Common myeloid progenitor, CD34-positive (primary cell): ENCODE measurements around the gene FGFR3.

ENCODE experiments used
- CTCF ChIA-PET: fragments of 350-600 bp; sonication (Branson Sonifier 250); formaldehyde crosslinking; loops from one replicate; lab custom pipeline; 2021; ENCODE audit warnings: antibody characterized with exemption; lab: Charles Lee
- POLR2A ChIA-PET: fragments of 350-600 bp; sonication (Branson Sonifier 250); formaldehyde crosslinking; loops from one replicate; lab custom pipeline; 2021; ENCODE audit warnings: antibody characterized with exemption; lab: Charles Lee
- DNase-seq, 3 donors: peaks; one replicate each; pipeline versions ENCODE4 v3.0.0 to v3.0.0-alpha.2; 2013
- H3K27ac ChIP-seq, 2 experiments: 1 replicate in 1 of 2; 2 replicates in 1 of 2; pipeline ENCODE4 v1.7.0; 2013; ENCODE audit warnings: inconsistent platforms in 2 of 2, low read length in 2 of 2, mild to moderate bottlenecking in 2 of 2, low read depth in 1 of 2, moderate library complexity in 1 of 2; ENCODE audit not compliant: severe bottlenecking in 2 of 2, insufficient read depth in 1 of 2, poor library complexity in 1 of 2
- H3K27me3 ChIP-seq, 5 experiments: replicated peaks in 2 of 5; 1 replicate in 3 of 5; 2 replicates in 2 of 5; pipeline versions ENCODE4 v1.6.1 to v1.7.0; 2013; ENCODE audit warnings: low read length in 4 of 5, mild to moderate bottlenecking in 2 of 5, moderate library complexity in 2 of 5, inconsistent platforms in 1 of 5; ENCODE audit not compliant: insufficient read depth in 5 of 5, control insufficient read depth in 4 of 5
- H3K36me3 ChIP-seq, 4 experiments: 1 replicate in 2 of 4; 2 replicates in 2 of 4; pipeline versions ENCODE4 v1.6.1 to v1.7.0; 2013; ENCODE audit warnings: low read length in 3 of 4, control low read depth in 1 of 4, mild to moderate bottlenecking in 1 of 4; ENCODE audit not compliant: control insufficient read depth in 4 of 4, insufficient read depth in 4 of 4
- H3K4me1 ChIP-seq, 4 experiments: 1 replicate in 3 of 4; 2 replicates in 1 of 4; pipeline versions ENCODE4 v1.6.1 to v1.7.1; 2013; ENCODE audit warnings: low read length in 3 of 4, mild to moderate bottlenecking in 3 of 4, control low read depth in 1 of 4, inconsistent platforms in 1 of 4, moderate library complexity in 1 of 4; ENCODE audit not compliant: control insufficient read depth in 4 of 4, insufficient read depth in 4 of 4; ENCODE audit errors: control extremely low read depth in 1 of 4
- H3K4me3 ChIP-seq, 7 experiments: 1 replicate in 4 of 7; 2 replicates in 3 of 7; pipeline versions ENCODE4 v1.5.1 to v1.7.0; 2013; ENCODE audit warnings: mild to moderate bottlenecking in 7 of 7, low read length in 6 of 7, moderate library complexity in 6 of 7, inconsistent platforms in 2 of 7, low read depth in 2 of 7, control low read depth in 1 of 7; ENCODE audit not compliant: insufficient read depth in 4 of 7, control insufficient read depth in 1 of 7; ENCODE audit errors: extremely low read depth in 1 of 7
- H3K9me3 ChIP-seq, 5 experiments: 1 replicate in 4 of 5; 2 replicates in 1 of 5; pipeline versions ENCODE4 v1.6.1 to v1.7.1; 2013; ENCODE audit warnings: low read length in 4 of 5, mild to moderate bottlenecking in 2 of 5, inconsistent platforms in 1 of 5, low read depth in 1 of 5, moderate library complexity in 1 of 5; ENCODE audit not compliant: control insufficient read depth in 4 of 5, insufficient read depth in 2 of 5; ENCODE audit errors: control extremely low read depth in 1 of 5
- WGBS: methylation state at CpG from one replicate; pipeline ENCODE4 v1.1.5; 2013; ENCODE audit not compliant: insufficient coverage; 5-methylcytosine and 5-hydroxymethylcytosine counted together

FGFR3 gene

DNA sequence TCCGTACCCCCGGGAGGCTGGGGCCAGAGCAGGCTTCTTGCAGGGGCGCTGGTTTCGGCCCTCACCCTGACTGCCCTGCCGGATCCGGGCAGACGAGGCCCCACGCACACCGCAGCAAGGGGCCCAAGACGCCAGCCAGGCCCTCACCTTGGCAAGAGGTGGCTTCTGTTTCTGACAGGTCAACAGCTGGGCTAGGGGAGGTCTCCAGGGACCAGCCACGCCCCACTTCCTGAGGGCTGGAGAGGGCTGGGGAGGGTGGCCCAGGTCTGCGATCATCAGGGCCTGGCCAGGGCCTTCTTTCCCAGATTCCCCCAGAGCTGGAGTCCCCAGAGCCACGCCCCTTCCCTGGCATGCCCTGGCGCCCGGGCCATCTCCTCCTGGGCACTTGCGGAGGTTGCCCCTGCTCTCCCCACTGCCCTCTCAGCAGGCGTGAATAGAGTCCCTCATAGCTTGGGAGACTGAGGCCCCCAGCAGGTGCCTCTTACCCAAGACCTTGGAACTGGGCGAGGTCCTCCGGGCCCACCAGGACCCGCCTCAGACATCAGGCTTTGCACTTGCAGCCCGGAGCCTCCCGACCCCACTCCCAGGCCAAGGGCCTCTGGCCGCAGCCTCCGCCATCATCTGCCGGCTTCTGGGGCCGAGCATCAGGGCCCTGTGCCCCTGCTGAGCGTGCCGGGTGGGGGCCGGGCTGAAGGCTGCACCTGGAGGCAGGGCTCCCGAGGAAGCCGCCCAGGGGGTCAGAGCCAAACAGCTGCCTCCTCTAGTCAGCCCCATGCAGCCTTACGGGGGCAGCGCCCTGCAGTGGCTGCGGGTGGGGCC lies 6.3 kb upstream of the FGFR3 start:
- Histone ChIP-seq H3K27me3 (peaks cover 0 to 3% (median 0%) of the 10 kb centered on the region in 5 experiments), H3K4me1 (no peaks in the 10 kb centered on the region), H3K36me3 (no peaks in the 10 kb centered on the region), H3K27ac (no peak overlapping the region), H3K4me3 (no peak overlapping the region), H3K9me3 (no peaks in the 10 kb centered on the region)
- DNase-seq: no peak
- WGBS: 94% methylated on average over 32 of the region's 34 CpGs
- CTCF ChIA-PET: interaction anchor here (0.6 to 2.8 kb wide), 5 partner anchors 19 to 612 kb away, joined by 3 to 9 read pairs (median 3); no protein-coding TSS in a partner anchor
- POLR2A ChIA-PET: no interaction called here

DNA sequence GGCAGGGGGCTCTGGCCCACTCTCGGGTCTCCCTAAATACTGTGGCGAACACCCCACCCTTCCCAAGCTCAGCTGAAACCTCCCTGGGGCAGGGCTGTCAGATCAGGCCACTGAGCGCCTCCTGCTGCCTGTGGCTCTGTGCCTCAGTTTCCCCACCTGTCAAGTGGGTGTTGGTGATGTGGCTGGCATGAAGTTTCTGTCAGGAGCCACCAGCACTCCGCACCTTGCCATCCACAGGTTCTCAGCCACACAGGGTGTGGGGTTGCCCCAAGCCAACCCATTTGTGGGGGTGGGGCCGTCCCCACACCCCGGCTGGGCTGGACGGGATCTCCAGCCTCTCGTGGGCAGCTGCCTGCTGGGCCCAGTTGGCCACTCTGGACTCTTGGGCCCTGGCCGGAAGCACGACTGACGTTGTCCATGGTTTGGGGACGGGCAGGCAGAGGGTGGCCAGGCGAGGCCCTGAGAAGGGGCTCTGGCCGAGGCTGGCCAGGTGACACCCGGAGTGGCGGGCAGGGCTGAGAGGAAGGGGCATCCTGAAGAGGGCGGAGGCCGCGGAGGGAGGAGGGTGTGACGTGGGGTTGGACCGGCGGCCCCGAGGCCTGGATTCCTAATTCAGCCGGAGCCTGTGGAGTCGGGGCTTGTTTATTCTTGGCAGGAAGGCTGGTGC lies 5.5 kb upstream of the FGFR3 start:
- ChIA-PET CTCF (interaction anchor here (0.6 to 1.1 kb wide), 2 partner anchors 20 to 144 kb away, joined by 3 to 4 read pairs; no protein-coding TSS in a partner anchor), POLR2A (no interaction called here)
- peaks cover 0 to 8% (median 6%) of the 10 kb centered on the region in 5 experiments for H3K27me3 ChIP-seq
- no peak for DNase-seq
- no peaks in the 10 kb centered on the region for H3K9me3 ChIP-seq
- H3K36me3 ChIP-seq: no peaks in the 10 kb centered on the region
- WGBS: 86% methylated on average over 12 of the region's 25 CpGs
- no peak overlapping the region for H3K27ac ChIP-seq
- no peak overlapping the region for H3K4me3 ChIP-seq
- no peaks in the 10 kb centered on the region for H3K4me1 ChIP-seq

DNA sequence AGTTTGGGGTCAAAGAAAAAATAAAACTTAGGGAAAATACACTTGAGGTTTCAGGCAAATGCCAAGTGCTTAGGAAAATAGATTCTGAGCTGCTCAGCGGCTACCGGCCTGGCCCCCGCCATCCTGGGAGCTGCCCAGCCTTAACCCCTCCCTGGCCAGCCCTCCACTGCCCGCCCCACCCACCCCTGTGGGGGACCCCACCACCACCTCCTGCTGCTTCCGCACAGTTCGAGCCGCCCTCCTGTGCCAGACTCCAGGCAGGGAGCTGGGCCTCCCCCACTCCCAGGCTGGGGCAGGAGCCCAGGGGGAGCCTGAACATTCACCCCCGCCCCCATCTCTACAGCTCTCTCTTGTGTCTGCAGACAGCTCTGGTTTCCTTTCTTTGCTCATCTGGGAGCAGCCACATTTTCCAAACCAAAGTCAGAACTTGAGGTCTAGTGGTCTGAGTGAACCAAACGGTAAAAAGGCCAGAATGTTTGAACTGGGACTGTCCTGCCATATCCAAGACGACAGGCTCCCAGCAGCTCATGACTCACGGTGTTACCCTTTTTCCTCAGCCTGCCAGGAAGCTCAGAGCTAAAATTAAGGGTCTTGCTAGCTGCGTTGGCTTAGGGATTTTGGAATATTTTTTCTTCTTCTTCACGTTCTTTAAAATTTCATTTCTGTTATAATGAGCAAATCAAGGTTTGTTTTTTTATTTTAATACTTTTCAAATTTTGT lies 4.7 kb upstream of the FGFR3 start:
- POLR2A ChIA-PET: no interaction called here
- Histone ChIP-seq H3K9me3 (no peaks in the 10 kb centered on the region), H3K27me3 (peaks cover 0 to 11% (median 7%) of the 10 kb centered on the region in 5 experiments), H3K27ac (no peak overlapping the region), H3K4me3 (no peak overlapping the region), H3K4me1 (peaks cover 0 to 4% (median 3%) of the 10 kb centered on the region in 4 experiments), H3K36me3 (no peaks in the 10 kb centered on the region)
- DNase-seq: no peak
- CTCF ChIA-PET: interaction anchor here (1.3 to 1.5 kb wide), 2 partner anchors 24 to 44 kb away, joined by 3 to 4 read pairs; no protein-coding TSS in a partner anchor
- 84% methylated on average over 6 of the region's 13 CpGs for WGBS

DNA sequence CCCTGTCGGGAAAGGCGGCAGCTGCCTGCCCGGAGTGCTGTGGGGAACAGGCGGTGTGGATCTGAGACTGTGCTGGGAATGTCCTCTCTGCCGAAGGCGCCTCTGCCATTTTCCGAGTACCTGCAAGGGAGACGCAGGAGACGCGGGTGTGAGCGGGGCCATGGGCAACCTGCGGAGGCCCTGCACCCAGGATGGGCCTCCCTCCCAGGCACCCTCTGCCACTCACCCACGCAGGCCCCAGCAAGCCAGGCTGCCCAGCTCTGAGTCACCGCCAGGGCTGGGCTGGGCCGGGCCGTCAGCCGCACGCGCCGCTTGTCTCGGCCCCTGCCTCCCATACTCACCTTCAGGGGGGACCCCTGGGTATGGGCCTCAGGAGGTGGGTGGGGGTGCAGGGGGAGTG lies 3.5 kb upstream of the FGFR3 start:
- ChIA-PET POLR2A (no interaction called here), CTCF (interaction anchor here (1.3 to 1.8 kb wide), 3 partner anchors 9 to 25 kb away, joined by 3 to 7 read pairs (median 4); no protein-coding TSS in a partner anchor)
- H3K4me1 ChIP-seq: peaks cover 0 to 14% (median 12%) of the 10 kb centered on the region in 4 experiments
- peaks cover 0 to 20% (median 7%) of the 10 kb centered on the region in 5 experiments for H3K27me3 ChIP-seq
- WGBS: 87% methylated on average over 13 of the region's 21 CpGs
- H3K9me3 ChIP-seq: no peaks in the 10 kb centered on the region
- no peak overlapping the region for H3K27ac ChIP-seq
- no peak for DNase-seq
- H3K4me3 ChIP-seq: no peak overlapping the region
- H3K36me3 ChIP-seq: no peaks in the 10 kb centered on the region

DNA sequence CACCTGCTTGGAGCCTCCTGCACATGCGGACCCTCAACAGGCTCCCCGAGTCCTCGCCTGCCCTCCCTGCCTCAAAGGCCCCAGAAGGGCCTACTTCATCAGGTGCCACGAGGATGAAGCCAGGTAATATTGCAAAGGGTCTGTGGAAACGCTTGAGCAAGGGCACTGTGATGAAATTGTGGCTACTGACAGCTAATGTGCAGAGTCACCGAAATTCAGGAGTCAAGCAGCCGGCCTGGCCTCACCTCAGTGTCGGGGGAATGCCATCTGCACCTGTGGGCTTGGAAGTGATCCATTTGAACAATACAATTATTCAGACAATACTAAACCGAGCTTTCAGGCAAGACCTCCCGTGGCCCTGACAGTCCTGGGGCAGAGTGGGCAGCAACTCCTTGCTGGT lies 3.1 kb upstream of the FGFR3 start:
- H3K36me3 ChIP-seq: no peaks in the 10 kb centered on the region
- no peak overlapping the region for H3K27ac ChIP-seq
- H3K4me1 ChIP-seq: peaks cover 0 to 18% (median 16%) of the 10 kb centered on the region in 4 experiments
- DNase-seq: no peak
- ChIA-PET CTCF (interaction anchor here (1.3 to 1.8 kb wide), 2 partner anchors 9 to 12 kb away, joined by 3 to 7 read pairs; no protein-coding TSS in a partner anchor), POLR2A (no interaction called here)
- no peaks in the 10 kb centered on the region for H3K9me3 ChIP-seq
- H3K27me3 ChIP-seq: peaks cover 0 to 25% (median 7%) of the 10 kb centered on the region in 5 experiments
- no peak overlapping the region for H3K4me3 ChIP-seq
- 93% methylated on average over 10 of the region's 10 CpGs for WGBS

DNA sequence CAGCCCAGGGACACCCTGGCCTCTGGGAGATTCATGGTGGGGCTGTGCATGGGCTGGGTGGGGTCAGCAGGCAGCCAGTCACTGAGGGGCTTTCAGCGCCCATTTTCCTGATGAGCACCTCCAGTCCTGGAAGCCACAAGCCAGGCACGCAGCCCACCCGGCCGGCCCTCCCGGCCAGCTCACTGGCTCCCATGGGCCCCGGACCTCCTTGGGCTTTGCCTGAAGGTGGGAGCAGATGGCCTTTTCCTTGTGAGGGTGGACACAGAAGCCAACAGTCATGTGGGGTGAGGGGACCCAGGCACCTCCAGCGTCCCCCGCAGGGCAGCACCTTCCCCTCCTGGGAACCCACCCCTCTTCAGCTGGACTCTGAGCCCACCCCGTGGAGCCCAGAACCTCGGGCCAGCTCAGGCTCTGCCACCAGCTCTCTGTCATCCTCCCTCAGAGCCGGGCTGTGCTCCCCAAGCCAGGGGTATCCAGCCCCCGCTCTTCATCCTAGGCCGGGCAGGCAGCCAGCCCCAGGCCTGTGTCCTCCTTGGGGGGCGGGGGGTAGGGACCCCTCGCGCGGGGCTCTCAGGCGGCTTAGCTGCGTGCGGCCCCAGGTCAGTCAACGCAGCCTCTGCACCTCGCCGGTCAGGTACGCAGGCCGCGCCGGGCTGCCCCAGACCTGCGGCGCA lies 798 bp upstream of the FGFR3 start:
- Histone ChIP-seq H3K4me3 (peak overlapping the region in 2 of 7 experiments; percentile 38 to 43), H3K4me1 (peaks cover 0 to 24% (median 20%) of the 10 kb centered on the region in 4 experiments), H3K9me3 (no peaks in the 10 kb centered on the region), H3K36me3 (no peaks in the 10 kb centered on the region), H3K27ac (no peak overlapping the region), H3K27me3 (peaks cover 0 to 47% (median 14%) of the 10 kb centered on the region in 5 experiments)
- ChIA-PET CTCF (interaction anchor here (0.7 to 3.6 kb wide), 5 partner anchors 8 to 47 kb away, joined by 3 to 16 read pairs (median 7); no protein-coding TSS in a partner anchor), POLR2A (interaction anchor here (0.6 to 1.2 kb wide), 3 partner anchors 12 to 41 kb away, joined by 3 read pairs; no protein-coding TSS in a partner anchor)
- DNase-seq: no peak
- WGBS: 70% methylated on average over 28 of the region's 29 CpGs
